ENCODE results near the gene UST. TPM values are rescaled to one million over a fixed set of nuclear protein-coding genes. Genes with fewer than 3 reads are reported as not detected.

UST gene
- total RNA-seq, 2 donors from 2014 or later = 15.3 to 16.3 TPM

GRCh38 chr6:149108749-149109100 lies 361.9 kb downstream of the UST start:
- Histone ChIP-seq H3K9ac (ENCODE audit: extremely low read depth, low read length, poor library complexity, severe bottlenecking) (no peak overlapping the region), H3K36me3 (ENCODE audit: control insufficient read depth, insufficient read depth, low read length) (no peaks in the 10 kb centered on the region), H3K4me1 (ENCODE audit: control insufficient read depth, insufficient read depth, low read length) (no peaks in the 10 kb centered on the region), H3K9me3 (ENCODE audit: control insufficient read depth, low read length) (no peaks in the 10 kb centered on the region), H3K27me3 (ENCODE audit: control insufficient read depth, insufficient read depth, low read length, poor library complexity, severe bottlenecking) (no peaks in the 10 kb centered on the region), H3K4me3 (ENCODE audit: low read length) (no peak overlapping the region), H3K27ac (ENCODE audit: low read depth, low read length) (no peak overlapping the region)
- H3K9me3 Mint-ChIP-seq = peaks cover 11% of the 10 kb centered on the region
- H3K27ac Mint-ChIP-seq = no peak overlapping the region
- 85 to 92% methylated on average over 3 of the region's 3 CpGs for WGBS, 2 experiments (ENCODE audit: insufficient coverage in 1 of 2, insufficient read length in 1 of 2)
- H3K36me3 Mint-ChIP-seq (ENCODE audit: low read depth) = no peaks in the 10 kb centered on the region
- DNase-seq = no peak
- peaks cover 4% of the 10 kb centered on the region for H3K27me3 Mint-ChIP-seq (ENCODE audit: insufficient read depth)
- no peak for TF ChIP-seq CTCF (conservative IDR thresholded peaks at IDR 0.05)
- no peak overlapping the region for H3K4me3 Mint-ChIP-seq
- H3K4me1 Mint-ChIP-seq = no peaks in the 10 kb centered on the region

GRCh38 chr6:149109397-149110070 lies 362.7 kb downstream of the UST start:
- H3K9me3 Mint-ChIP-seq = peaks cover 11% of the 10 kb centered on the region
- no peaks in the 10 kb centered on the region for H3K36me3 Mint-ChIP-seq (ENCODE audit: low read depth)
- no peak overlapping the region for H3K27ac Mint-ChIP-seq
- H3K4me3 ChIP-seq (ENCODE audit: low read length) = no peak overlapping the region
- no peak overlapping the region for H3K27ac ChIP-seq (ENCODE audit: low read depth, low read length)
- no peak for TF ChIP-seq CTCF (conservative IDR thresholded peaks at IDR 0.05)
- DNase-seq = no peak
- no peak overlapping the region for H3K9ac ChIP-seq (ENCODE audit: extremely low read depth, low read length, poor library complexity, severe bottlenecking)
- H3K36me3 ChIP-seq (ENCODE audit: control insufficient read depth, insufficient read depth, low read length) = no peaks in the 10 kb centered on the region
- WGBS, 2 experiments (ENCODE audit: insufficient coverage in 1 of 2, insufficient read length in 1 of 2) = 83 to 91% methylated on average over 4 to 5 of the region's 5 CpGs
- H3K4me3 Mint-ChIP-seq = no peak overlapping the region
- H3K4me1 ChIP-seq (ENCODE audit: control insufficient read depth, insufficient read depth, low read length) = no peaks in the 10 kb centered on the region
- no peaks in the 10 kb centered on the region for H3K27me3 ChIP-seq (ENCODE audit: control insufficient read depth, insufficient read depth, low read length, poor library complexity, severe bottlenecking)
- H3K9me3 ChIP-seq (ENCODE audit: control insufficient read depth, low read length) = no peaks in the 10 kb centered on the region
- H3K27me3 Mint-ChIP-seq (ENCODE audit: insufficient read depth) = peaks cover 7% of the 10 kb centered on the region
- no peaks in the 10 kb centered on the region for H3K4me1 Mint-ChIP-seq

GRCh38 chr6:149111556-149112115 lies 364.8 kb downstream of the UST start:
- Mint-ChIP-seq H3K27ac (no peak overlapping the region), H3K4me3 (no peak overlapping the region), H3K27me3 (ENCODE audit: insufficient read depth) (peaks cover 7% of the 10 kb centered on the region), H3K36me3 (ENCODE audit: low read depth) (no peaks in the 10 kb centered on the region), H3K9me3 (peaks cover 11% of the 10 kb centered on the region), H3K4me1 (no peaks in the 10 kb centered on the region)
- Histone ChIP-seq H3K9ac (ENCODE audit: extremely low read depth, low read length, poor library complexity, severe bottlenecking) (no peak overlapping the region), H3K4me1 (ENCODE audit: control insufficient read depth, insufficient read depth, low read length) (no peaks in the 10 kb centered on the region), H3K4me3 (ENCODE audit: low read length) (no peak overlapping the region), H3K27me3 (ENCODE audit: control insufficient read depth, insufficient read depth, low read length, poor library complexity, severe bottlenecking) (no peaks in the 10 kb centered on the region), H3K27ac (ENCODE audit: low read depth, low read length) (no peak overlapping the region), H3K9me3 (ENCODE audit: control insufficient read depth, low read length) (no peaks in the 10 kb centered on the region), H3K36me3 (ENCODE audit: control insufficient read depth, insufficient read depth, low read length) (no peaks in the 10 kb centered on the region)
- no peak for DNase-seq
- 93% methylated on average over 2 of the region's 2 CpGs; no CpG with 5 or more reads in 1 of the 2 experiments for WGBS, 2 experiments (ENCODE audit: insufficient coverage in 1 of 2, insufficient read length in 1 of 2)
- no peak for TF ChIP-seq CTCF (conservative IDR thresholded peaks at IDR 0.05)
